SK-N-MC (cell line): Measurements from ENCODE around the gene HOXB1.

ENCODE experiments used
- DNase-seq: peaks from one replicate; pipeline ENCODE4 v3.0.0-alpha.2; 2011; ENCODE audit warnings: low read depth, low spot score
- H3K27ac ChIP-seq: fragments of 200-600 bp; sonication (generic); 2 replicates; pipeline ENCODE4 v1.5.1; 2016; ENCODE audit warnings: mixed run types
- H3K36me3 ChIP-seq: fragments of 200-600 bp; sonication (generic); 2 replicates; pipeline ENCODE4 v1.6.1; 2017; ENCODE audit warnings: antibody characterized with exemption, low read length, mixed read lengths; ENCODE audit not compliant: insufficient read depth
- H3K4me3 ChIP-seq: fragments of 200-600 bp; sonication (generic); 2 replicates; pipeline ENCODE4 v1.5.1; 2016
- H3K9ac ChIP-seq: fragments of 200-600 bp; sonication (generic); 2 replicates; pipeline ENCODE4 v1.8.0; 2017; ENCODE audit warnings: mixed run types, mixed read lengths; ENCODE audit not compliant: insufficient read length
- H3K9me3 ChIP-seq: fragments of 200-600 bp; sonication (generic); 2 replicates; pipeline ENCODE4 v1.6.1; 2017; ENCODE audit warnings: low read depth, mild to moderate bottlenecking, antibody characterized with exemption, low read length, moderate library complexity, mixed read lengths
- EZH2 ChIP-seq: fragments of 200-600 bp; sonication (generic); IDR thresholded peaks from one replicate; pipeline ENCODE4 v1.6.1; 2017; ENCODE audit warnings: antibody characterized with exemption
- FOXP2 ChIP-seq: optimal IDR thresholded peaks from 2 replicates; pipeline ENCODE3; 2011; ENCODE audit warnings: mild to moderate bottlenecking, moderate library complexity; ENCODE audit not compliant: insufficient read depth; ENCODE audit errors: extremely low read length, control extremely low read depth
- POLR2AphosphoS5 ChIP-seq: IDR thresholded peaks from 2 replicates; pipeline ENCODE4 v1.6.1; 2012; ENCODE audit warnings: mild to moderate bottlenecking, low read depth, low read length, borderline replicate concordance

HOXB1 gene

GRCh38 chr17:48499735-48500434 is 30.9 kb downstream of the HOXB1 start:
- DNase-seq: no peak
- TF ChIP-seq POLR2AphosphoS5 (no peak), EZH2 (no peak), FOXP2 (no peak)

GRCh38 chr17:48499248-48499647 is 31.6 kb downstream of the HOXB1 start:
- H3K9ac ChIP-seq: no peak overlapping the region
- TF ChIP-seq POLR2AphosphoS5 (no peak), EZH2 (no peak), FOXP2 (no peak)
- H3K9me3 ChIP-seq: no peaks in the 10 kb centered on the region
- no peak overlapping the region for H3K4me3 ChIP-seq
- H3K36me3 ChIP-seq: no peaks in the 10 kb centered on the region
- no peak overlapping the region for H3K27ac ChIP-seq
- DNase-seq: no peak

More at GRCh38 chr17:48499735-48500434, 30.9 kb downstream of the HOXB1 start:
- no peak overlapping the region for H3K27ac ChIP-seq
- H3K9ac ChIP-seq: no peak overlapping the region
- no peak overlapping the region for H3K4me3 ChIP-seq
- H3K9me3 ChIP-seq: no peaks in the 10 kb centered on the region
- H3K36me3 ChIP-seq: no peaks in the 10 kb centered on the region

DNA sequence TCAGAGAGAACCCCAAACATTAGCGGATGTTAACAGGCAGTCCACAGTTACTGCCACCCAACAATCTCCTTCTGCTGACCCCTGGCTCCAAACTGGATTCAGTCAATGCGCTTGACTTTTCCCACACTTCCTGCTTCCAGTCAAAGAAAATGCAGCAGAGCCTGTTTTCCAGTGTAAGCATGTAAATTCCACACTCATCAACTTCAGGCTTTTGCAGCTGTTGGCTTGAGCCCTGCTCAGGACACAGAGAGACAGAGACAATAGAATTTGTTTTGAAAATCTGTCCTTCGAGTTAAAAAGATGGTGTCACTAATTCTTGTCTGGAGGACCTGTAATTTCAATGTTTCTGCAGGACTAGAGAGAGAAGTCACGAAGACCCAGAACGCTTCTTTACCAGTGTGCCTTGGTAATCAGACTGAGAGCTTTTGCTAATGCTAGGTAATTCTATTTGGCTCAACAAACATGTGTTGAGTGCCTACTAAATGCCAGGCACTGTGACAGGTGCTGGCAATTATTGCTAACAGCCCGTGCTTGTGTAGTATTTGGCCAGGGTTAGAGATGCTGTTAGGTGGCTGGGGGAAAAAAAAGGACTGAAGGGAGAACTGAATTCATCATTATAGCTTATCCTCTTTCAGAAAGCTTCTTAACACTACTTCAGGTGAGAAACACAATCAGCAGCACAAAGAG is 32.5 kb downstream of the HOXB1 start:
- H3K9me3 ChIP-seq: no peaks in the 10 kb centered on the region

DNA sequence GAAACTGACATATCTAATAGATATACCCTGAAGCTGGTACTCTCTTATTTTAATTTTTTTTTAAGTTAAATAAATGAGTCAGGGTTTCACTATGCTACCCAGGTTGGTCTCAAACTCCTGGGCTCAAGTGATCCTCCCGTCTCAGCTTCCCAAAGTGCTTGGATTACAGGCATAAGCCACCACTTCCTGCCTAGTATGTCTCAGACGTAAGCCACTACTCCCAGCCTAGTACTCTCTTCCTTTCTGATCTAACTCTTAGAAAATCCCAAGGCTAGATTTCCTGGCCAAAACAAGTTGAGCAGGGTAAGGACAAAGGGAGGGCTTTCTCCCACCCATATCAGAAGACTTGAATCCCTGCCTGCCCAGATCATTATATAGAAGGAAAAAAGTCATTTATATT is 33.7 kb downstream of the HOXB1 start:
- no peak overlapping the region for H3K9ac ChIP-seq
- H3K36me3 ChIP-seq: no peaks in the 10 kb centered on the region
- H3K27ac ChIP-seq: no peak overlapping the region
- no peak overlapping the region for H3K4me3 ChIP-seq
- DNase-seq: no peak
- TF ChIP-seq POLR2AphosphoS5 (no peak), FOXP2 (no peak), EZH2 (no peak)
- H3K9me3 ChIP-seq: no peaks in the 10 kb centered on the region

More for the DNA sequence above, 32.5 kb downstream of the HOXB1 start:
- TF ChIP-seq FOXP2 (no peak), POLR2AphosphoS5 (no peak)
- DNase-seq: no peak
- Histone ChIP-seq H3K36me3 (no peaks in the 10 kb centered on the region), H3K27ac (no peak overlapping the region), H3K4me3 (no peak overlapping the region), H3K9ac (no peak overlapping the region)

DNA sequence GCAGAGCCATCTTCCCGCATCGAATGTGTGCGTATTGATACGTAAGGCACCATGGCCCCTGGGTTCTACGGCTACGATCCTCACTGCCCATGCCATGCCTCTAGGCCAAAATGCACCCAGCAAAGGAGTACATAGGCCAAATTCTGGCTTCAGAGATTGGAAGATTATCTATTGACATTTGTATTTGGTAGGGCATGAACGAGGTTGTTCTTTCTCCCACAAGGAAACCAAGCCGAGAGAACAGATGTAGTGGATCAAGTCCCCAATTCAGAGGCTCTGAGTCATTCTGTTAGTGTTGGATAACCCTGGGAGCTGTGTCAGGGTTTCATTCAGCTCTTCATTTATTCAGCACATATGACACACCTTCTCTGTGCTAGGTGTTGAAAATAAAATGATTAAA is 36.5 kb downstream of the HOXB1 start:
- TF ChIP-seq EZH2 (no peak), POLR2AphosphoS5 (no peak), FOXP2 (no peak)
- no peaks in the 10 kb centered on the region for H3K36me3 ChIP-seq
- H3K4me3 ChIP-seq: no peak overlapping the region
- no peak for DNase-seq
- no peaks in the 10 kb centered on the region for H3K9me3 ChIP-seq
- no peak overlapping the region for H3K9ac ChIP-seq
- no peak overlapping the region for H3K27ac ChIP-seq

DNA sequence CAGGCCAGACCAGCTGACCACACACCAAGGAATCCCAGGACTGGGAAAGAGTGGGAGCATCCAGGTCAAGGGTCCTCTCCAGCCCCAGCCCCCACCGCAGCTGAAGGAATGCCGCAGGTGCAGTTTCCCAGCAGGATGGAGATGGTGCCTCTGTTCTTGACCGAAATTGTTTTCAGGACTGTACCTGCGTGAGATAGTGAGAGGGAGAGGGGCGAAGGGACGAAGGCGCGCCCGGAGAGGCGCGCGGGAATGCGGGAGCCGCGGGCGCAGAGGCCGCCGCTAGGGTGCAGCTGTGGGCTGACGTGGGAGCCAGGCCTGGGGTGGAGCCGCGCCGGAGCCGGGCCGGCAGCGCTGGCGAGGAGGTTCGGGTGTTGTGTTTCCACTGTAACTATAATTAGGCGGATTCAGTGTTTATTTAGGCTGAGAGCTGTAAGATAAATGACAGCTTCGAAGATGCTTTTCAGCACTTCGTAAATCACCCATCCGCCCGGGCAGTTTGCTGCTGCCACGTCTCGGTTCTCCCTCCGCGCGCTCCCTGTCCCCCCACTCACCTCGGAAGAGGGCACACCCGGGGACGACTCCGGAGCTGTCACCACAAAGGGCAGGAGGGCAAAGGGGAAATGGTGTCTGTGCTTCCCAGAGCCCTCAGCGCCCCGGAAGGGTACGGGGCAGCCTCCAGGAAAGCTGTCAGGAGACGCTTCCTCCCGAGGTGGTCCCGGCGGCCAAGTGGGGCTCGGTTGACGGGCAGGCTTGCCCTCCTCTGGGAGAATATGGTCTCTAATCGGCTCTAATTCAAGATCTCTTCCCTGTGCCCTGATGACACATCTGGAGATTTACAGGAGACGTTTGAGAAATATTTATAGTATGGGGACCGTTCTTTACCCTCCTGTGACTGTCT is 38.2 kb downstream of the HOXB1 start:
- Histone ChIP-seq H3K9ac (no peak overlapping the region), H3K36me3 (no peaks in the 10 kb centered on the region), H3K4me3 (peak overlapping the region; percentile 32), H3K27ac (no peak overlapping the region), H3K9me3 (no peaks in the 10 kb centered on the region)
- no peak for DNase-seq
- no peak for TF ChIP-seq EZH2
- TF ChIP-seq FOXP2: no peak
- no peak for TF ChIP-seq POLR2AphosphoS5

GRCh38 chr17:48491527-48492273 is 39.1 kb downstream of the HOXB1 start:
- Histone ChIP-seq H3K4me3 (no peak overlapping the region), H3K36me3 (no peaks in the 10 kb centered on the region), H3K27ac (no peak overlapping the region), H3K9ac (no peak overlapping the region), H3K9me3 (no peaks in the 10 kb centered on the region)
- TF ChIP-seq FOXP2 (no peak), POLR2AphosphoS5 (no peak), EZH2 (no peak)
- DNase-seq: no peak

GRCh38 chr17:48490451-48490892 is 40.3 kb downstream of the HOXB1 start:
- no peak for TF ChIP-seq POLR2AphosphoS5
- no peak for TF ChIP-seq FOXP2
- TF ChIP-seq EZH2: no peak
- Histone ChIP-seq H3K4me3 (no peak overlapping the region), H3K9ac (no peak overlapping the region), H3K9me3 (no peaks in the 10 kb centered on the region), H3K27ac (no peak overlapping the region), H3K36me3 (no peaks in the 10 kb centered on the region)
- DNase-seq: no peak
